NCI-H2171 treated with DMSO at 0.1 percent for 48 hours (cell line): ENCODE measurements around the gene BAK1.
A peak's percentile ranks its signal among the peaks of the same experiment; 100 is the strongest.
"Not testable (repeated sequence)": the region's sequence is repeated elsewhere in the genome, so short reads cannot be mapped to it uniquely, and the experiment has no call there.

Experiments
- DNase-seq: peaks from one replicate; lab custom pipeline; 2025; lab: John Stamatoyannopoulos, UW

Gene BAK1

GRCh38 chr6:33607784-33608161, 27.7 kb upstream of the BAK1 start:
- peak; percentile 16 for DNase-seq

GRCh38 chr6:33607126-33607783, 27.2 kb upstream of the BAK1 start:
- DNase-seq = no peak

- DNase-seq = no peak
Measured at GRCh38 chr6:33606642-33607041, 26.6 kb upstream of the BAK1 start.

- no peak for DNase-seq
Measured at GRCh38 chr6:33604941-33605854, 25.1 kb upstream of the BAK1 start.

GRCh38 chr6:33602180-33602579, 22.1 kb upstream of the BAK1 start:
- DNase-seq = no peak

- no peak for DNase-seq
Measured at GRCh38 chr6:33600761-33601160, 20.7 kb upstream of the BAK1 start.

GRCh38 chr6:33599413-33599938, 19.4 kb upstream of the BAK1 start:
- no peak for DNase-seq

GRCh38 chr6:33597551-33598322, 17.7 kb upstream of the BAK1 start:
- DNase-seq = no peak

- DNase-seq = not testable (repeated sequence)
Measured at GRCh38 chr6:33596894-33597293, 16.8 kb upstream of the BAK1 start.

GRCh38 chr6:33595001-33595846, 15.1 kb upstream of the BAK1 start:
- DNase-seq = no peak

GRCh38 chr6:33593414-33593727, 13.3 kb upstream of the BAK1 start:
- DNase-seq = no peak

GRCh38 chr6:33592595-33593413, 12.7 kb upstream of the BAK1 start:
- DNase-seq = no peak

- DNase-seq = no peak
Measured at GRCh38 chr6:33592280-33592594, 12.2 kb upstream of the BAK1 start.

GRCh38 chr6:33591424-33592032, 11.5 kb upstream of the BAK1 start:
- no peak for DNase-seq

GRCh38 chr6:33590531-33591198, 10.6 kb upstream of the BAK1 start:
- no peak for DNase-seq

GRCh38 chr6:33589731-33590530, 9.9 kb upstream of the BAK1 start:
- DNase-seq = no peak

GRCh38 chr6:33589392-33589730, 9.3 kb upstream of the BAK1 start:
- no peak for DNase-seq

- DNase-seq = no peak
Measured at GRCh38 chr6:33588894-33589293, 8.8 kb upstream of the BAK1 start.

GRCh38 chr6:33587529-33587928, 7.5 kb upstream of the BAK1 start:
- DNase-seq = no peak
